WTC11 (cell line): ENCODE results near the gene GPC6.

ENCODE experiments used
- JUN ChIP-seq: sonication (generic); formaldehyde crosslinking; IDR thresholded peaks from 2 replicates; pipeline ENCODE4 v1.8.0; 2023; ENCODE audit warnings: mild to moderate bottlenecking, missing genetic modification reagents
- MAX ChIP-seq: sonication (generic); formaldehyde crosslinking; IDR thresholded peaks from 2 replicates; pipeline ENCODE4 v1.8.0; 2022; ENCODE audit warnings: mild to moderate bottlenecking, missing genetic modification reagents
- MLX ChIP-seq: sonication (generic); formaldehyde crosslinking; IDR thresholded peaks from 2 replicates; pipeline ENCODE4 v1.8.1; 2023; ENCODE audit warnings: mild to moderate bottlenecking, missing genetic modification reagents, moderate library complexity
- NFYB ChIP-seq: sonication (generic); formaldehyde crosslinking; conservative IDR thresholded peaks from 2 replicates; pipeline ENCODE4 v1.8.0; 2022; ENCODE audit warnings: low read depth, missing genetic modification reagents
- ZNF263 ChIP-seq: sonication (generic); formaldehyde crosslinking; IDR thresholded peaks from 2 replicates; pipeline ENCODE4 v1.8.1; 2022; ENCODE audit warnings: low read depth, mild to moderate bottlenecking, moderate library complexity, missing genetic modification reagents
- TF ChIP-seq, protein P1 (sequence below): fragments of 200-600 bp; IDR thresholded peaks from 2 replicates; pipeline ENCODE4 v1.8.0; 2022; ENCODE audit warnings: antibody characterized with exemption

DNA sequence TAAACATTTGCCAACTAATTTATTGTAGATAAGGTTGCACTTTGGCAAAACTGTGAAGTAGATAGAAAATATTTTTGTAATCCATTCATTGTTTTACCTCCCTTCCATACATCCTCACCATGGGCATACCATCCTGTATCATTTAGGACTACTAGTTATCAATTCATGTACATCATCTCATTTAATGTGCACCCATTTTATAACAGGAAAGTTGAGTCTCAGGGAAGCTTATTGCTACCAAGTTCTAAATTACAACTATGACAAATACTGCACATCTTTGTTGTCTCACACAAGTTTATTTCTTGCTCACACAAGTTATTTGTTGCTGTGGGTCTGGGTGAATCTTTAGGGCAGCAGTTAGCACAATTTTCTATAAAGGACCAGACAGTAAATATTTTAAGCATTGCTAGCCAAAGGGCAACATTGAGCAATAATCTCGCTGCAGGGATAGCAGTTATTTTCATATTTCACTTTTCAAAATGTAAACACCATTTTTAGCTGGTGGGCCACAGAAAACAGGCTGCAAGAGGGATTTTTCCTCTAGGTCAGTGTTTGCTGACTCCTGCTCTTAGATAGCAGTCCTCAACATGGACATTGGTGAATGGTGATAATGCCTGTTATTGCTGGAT lies 276.5 kb downstream of the GPC6 start:
- TF ChIP-seq MLX (CRISPR knock-in tag) (no peak), MAX (CRISPR knock-in tag) (no peak), NFYB (CRISPR knock-in tag) (no peak), JUN (CRISPR knock-in tag) (no peak), ZNF263 (CRISPR knock-in tag) (no peak)
- TF ChIP-seq, protein P1, sequence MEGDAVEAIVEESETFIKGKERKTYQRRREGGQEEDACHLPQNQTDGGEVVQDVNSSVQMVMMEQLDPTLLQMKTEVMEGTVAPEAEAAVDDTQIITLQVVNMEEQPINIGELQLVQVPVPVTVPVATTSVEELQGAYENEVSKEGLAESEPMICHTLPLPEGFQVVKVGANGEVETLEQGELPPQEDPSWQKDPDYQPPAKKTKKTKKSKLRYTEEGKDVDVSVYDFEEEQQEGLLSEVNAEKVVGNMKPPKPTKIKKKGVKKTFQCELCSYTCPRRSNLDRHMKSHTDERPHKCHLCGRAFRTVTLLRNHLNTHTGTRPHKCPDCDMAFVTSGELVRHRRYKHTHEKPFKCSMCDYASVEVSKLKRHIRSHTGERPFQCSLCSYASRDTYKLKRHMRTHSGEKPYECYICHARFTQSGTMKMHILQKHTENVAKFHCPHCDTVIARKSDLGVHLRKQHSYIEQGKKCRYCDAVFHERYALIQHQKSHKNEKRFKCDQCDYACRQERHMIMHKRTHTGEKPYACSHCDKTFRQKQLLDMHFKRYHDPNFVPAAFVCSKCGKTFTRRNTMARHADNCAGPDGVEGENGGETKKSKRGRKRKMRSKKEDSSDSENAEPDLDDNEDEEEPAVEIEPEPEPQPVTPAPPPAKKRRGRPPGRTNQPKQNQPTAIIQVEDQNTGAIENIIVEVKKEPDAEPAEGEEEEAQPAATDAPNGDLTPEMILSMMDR, result no peak
